Thymus (tissue), 11 donors: ENCODE measurements around the gene CAMK2N1. TPM values are rescaled to one million over a fixed set of nuclear protein-coding genes. Genes with fewer than 3 reads are reported as not detected.
"Not testable (repeated sequence)": the region's sequence is repeated elsewhere in the genome, so short reads cannot be mapped to it uniquely, and the experiment has no call there.

Experiments used
- DNase-seq, 9 donors: peaks; one replicate each; pipeline ENCODE4 v3.0.0-alpha.2; 2013; ENCODE audit warnings: low spot score in 9 of 9, low read depth in 6 of 9, missing footprints in 1 of 9
- H3K27ac ChIP-seq, 2 donors: one replicate each; pipeline ENCODE4 v1.5.1; 2013; ENCODE audit warnings: control low read depth in 1 of 2, low read depth in 1 of 2, low read length in 1 of 2, mild to moderate bottlenecking in 1 of 2, moderate library complexity in 1 of 2
- H3K27me3 ChIP-seq, 2 donors: one replicate each; pipeline ENCODE4 v1.5.1; 2013; ENCODE audit warnings: low read length in 1 of 2; ENCODE audit not compliant: control insufficient read depth in 2 of 2, insufficient read depth in 1 of 2
- H3K36me3 ChIP-seq, 2 donors: one replicate each; pipeline ENCODE4 v1.5.1; 2013; ENCODE audit warnings: low read length in 1 of 2, mild to moderate bottlenecking in 1 of 2, moderate library complexity in 1 of 2; ENCODE audit not compliant: control insufficient read depth in 2 of 2, insufficient read depth in 2 of 2
- H3K4me1 ChIP-seq, 2 donors: one replicate each; pipeline ENCODE4 v1.5.1; 2013; ENCODE audit warnings: low read length in 2 of 2; ENCODE audit not compliant: control insufficient read depth in 2 of 2, insufficient read depth in 2 of 2
- H3K4me3 ChIP-seq, 2 donors: one replicate each; pipeline ENCODE4 v1.5.1; 2013; ENCODE audit warnings: low read length in 2 of 2, control low read depth in 1 of 2, mild to moderate bottlenecking in 1 of 2
- H3K9me3 ChIP-seq, 2 donors: one replicate each; pipeline ENCODE4 v1.5.1; 2013; ENCODE audit warnings: low read length in 1 of 2, mild to moderate bottlenecking in 1 of 2; ENCODE audit not compliant: control insufficient read depth in 2 of 2, insufficient read depth in 1 of 2
- WGBS: extraction: QIAGEN DNeasy Blood & Tissue Kit; methylation state at CpG from one replicate; pipeline ENCODE4 v1.1.7; 2013; 5-methylcytosine and 5-hydroxymethylcytosine counted together
- polyA plus RNA-seq: library from polyadenylated mRNA; stranded (reverse); fragments of 200-250 nt; gene quantifications from one replicate; pipeline ENCODE4 v1.2.3, GENCODE V29; 2013
- total RNA-seq: library from RNA; stranded (reverse); fragments of 120-200 nt; gene quantifications from one replicate; pipeline ENCODE4 v1.2.4, GENCODE V29; 2013
- donor health status: healthy.

Gene CAMK2N1
- total and polyA plus RNA-seq, 2 donors: 0.42 to 11.1 TPM

GRCh38 chr1:20499105-20499504 lies 13.1 kb upstream of the CAMK2N1 start:
- no peak overlapping the region for H3K4me3 ChIP-seq
- H3K36me3 ChIP-seq: peaks cover 35 to 38% of the 10 kb centered on the region in 2 donors
- DNase-seq: no peak
- no peak overlapping the region for H3K27ac ChIP-seq
- WGBS: 98% methylated on average over 5 of the region's 5 CpGs
- peaks cover 0 to 2% of the 10 kb centered on the region in 2 donors for H3K4me1 ChIP-seq
- H3K9me3 ChIP-seq: no peaks in the 10 kb centered on the region
- H3K27me3 ChIP-seq: peaks cover 0 to under 1% of the 10 kb centered on the region in 2 donors

- Histone ChIP-seq H3K9me3 (no peaks in the 10 kb centered on the region), H3K36me3 (peaks cover 35 to 38% of the 10 kb centered on the region in 2 donors), H3K27me3 (peaks cover 0 to 7% of the 10 kb centered on the region in 2 donors), H3K4me3 (no peak overlapping the region), H3K27ac (no peak overlapping the region), H3K4me1 (peaks cover 0 to 6% of the 10 kb centered on the region in 2 donors)
- no peak for DNase-seq
- 96% methylated on average over 7 of the region's 7 CpGs for WGBS
These were observed 12.1 kb upstream of the CAMK2N1 start for GRCh38 chr1:20498116-20498515.

- Histone ChIP-seq H3K4me3 (no peak overlapping the region), H3K27ac (no peak overlapping the region), H3K9me3 (no peaks in the 10 kb centered on the region), H3K4me1 (peaks cover 0 to 6% of the 10 kb centered on the region in 2 donors), H3K36me3 (peaks cover 35 to 38% of the 10 kb centered on the region in 2 donors), H3K27me3 (peaks cover 0 to 13% of the 10 kb centered on the region in 2 donors)
- no peak for DNase-seq
- 86% methylated on average over 6 of the region's 6 CpGs for WGBS
These were observed 11.5 kb upstream of the CAMK2N1 start for GRCh38 chr1:20497506-20497905.

GRCh38 chr1:20496725-20497383 lies 10.8 kb upstream of the CAMK2N1 start:
- not testable (repeated sequence) for DNase-seq, H3K4me3 ChIP-seq, H3K4me1 ChIP-seq, H3K9me3 ChIP-seq, H3K27ac ChIP-seq
- Histone ChIP-seq H3K36me3 (peaks cover 31 to 33% of the 10 kb centered on the region in 2 donors), H3K27me3 (peaks cover 0 to 19% of the 10 kb centered on the region in 2 donors)
- WGBS: 95% methylated on average over 12 of the region's 12 CpGs

- H3K27ac ChIP-seq: no peak overlapping the region
- no peak for DNase-seq
- no peak overlapping the region for H3K4me3 ChIP-seq
- H3K4me1 ChIP-seq: peaks cover 0 to 6% of the 10 kb centered on the region in 2 donors
- peaks cover 0 to 25% of the 10 kb centered on the region in 2 donors for H3K27me3 ChIP-seq
- WGBS: 94% methylated on average over 8 of the region's 8 CpGs
- H3K36me3 ChIP-seq: peaks cover 25 to 27% of the 10 kb centered on the region in 2 donors
- no peaks in the 10 kb centered on the region for H3K9me3 ChIP-seq
These were observed 10.2 kb upstream of the CAMK2N1 start for GRCh38 chr1:20496241-20496661.

GRCh38 chr1:20495661-20496060 lies 9.7 kb upstream of the CAMK2N1 start:
- Histone ChIP-seq H3K36me3 (peaks cover 20 to 21% of the 10 kb centered on the region in 2 donors), H3K27ac (no peak overlapping the region), H3K4me1 (peaks cover 0 to 6% of the 10 kb centered on the region in 2 donors), H3K4me3 (no peak overlapping the region), H3K27me3 (peaks cover 0 to 28% of the 10 kb centered on the region in 2 donors), H3K9me3 (no peaks in the 10 kb centered on the region)
- 98% methylated on average over 1 of the region's 1 CpG for WGBS
- no peak for DNase-seq

- DNase-seq: no peak
- Histone ChIP-seq H3K4me1 (peaks cover 0 to 6% of the 10 kb centered on the region in 2 donors), H3K9me3 (no peaks in the 10 kb centered on the region), H3K4me3 (no peak overlapping the region), H3K27ac (no peak overlapping the region), H3K27me3 (peaks cover 3 to 35% of the 10 kb centered on the region in 2 donors), H3K36me3 (peaks cover 11 to 12% of the 10 kb centered on the region in 2 donors)
- WGBS: 81% methylated on average over 5 of the region's 5 CpGs
These were observed 8.8 kb upstream of the CAMK2N1 start for GRCh38 chr1:20494609-20495311.

GRCh38 chr1:20493839-20494608 lies 8.0 kb upstream of the CAMK2N1 start:
- H3K27ac ChIP-seq: no peak overlapping the region
- H3K27me3 ChIP-seq: peaks cover 10 to 40% of the 10 kb centered on the region in 2 donors
- H3K4me1 ChIP-seq: peaks cover 0 to 6% of the 10 kb centered on the region in 2 donors
- DNase-seq: peak; percentile 44 to 86 (median 65)
- no peak overlapping the region for H3K4me3 ChIP-seq
- WGBS: 4% methylated on average over 16 of the region's 16 CpGs
- no peaks in the 10 kb centered on the region for H3K9me3 ChIP-seq
- H3K36me3 ChIP-seq: peaks cover 5 to 6% of the 10 kb centered on the region in 2 donors
